NCI-H2107 (cell line): Measurements from ENCODE around the gene NTRK3.

Source experiments
- DNase-seq: peaks from one replicate; lab custom pipeline; 2025; lab: John Stamatoyannopoulos, UW

NTRK3 gene

DNA sequence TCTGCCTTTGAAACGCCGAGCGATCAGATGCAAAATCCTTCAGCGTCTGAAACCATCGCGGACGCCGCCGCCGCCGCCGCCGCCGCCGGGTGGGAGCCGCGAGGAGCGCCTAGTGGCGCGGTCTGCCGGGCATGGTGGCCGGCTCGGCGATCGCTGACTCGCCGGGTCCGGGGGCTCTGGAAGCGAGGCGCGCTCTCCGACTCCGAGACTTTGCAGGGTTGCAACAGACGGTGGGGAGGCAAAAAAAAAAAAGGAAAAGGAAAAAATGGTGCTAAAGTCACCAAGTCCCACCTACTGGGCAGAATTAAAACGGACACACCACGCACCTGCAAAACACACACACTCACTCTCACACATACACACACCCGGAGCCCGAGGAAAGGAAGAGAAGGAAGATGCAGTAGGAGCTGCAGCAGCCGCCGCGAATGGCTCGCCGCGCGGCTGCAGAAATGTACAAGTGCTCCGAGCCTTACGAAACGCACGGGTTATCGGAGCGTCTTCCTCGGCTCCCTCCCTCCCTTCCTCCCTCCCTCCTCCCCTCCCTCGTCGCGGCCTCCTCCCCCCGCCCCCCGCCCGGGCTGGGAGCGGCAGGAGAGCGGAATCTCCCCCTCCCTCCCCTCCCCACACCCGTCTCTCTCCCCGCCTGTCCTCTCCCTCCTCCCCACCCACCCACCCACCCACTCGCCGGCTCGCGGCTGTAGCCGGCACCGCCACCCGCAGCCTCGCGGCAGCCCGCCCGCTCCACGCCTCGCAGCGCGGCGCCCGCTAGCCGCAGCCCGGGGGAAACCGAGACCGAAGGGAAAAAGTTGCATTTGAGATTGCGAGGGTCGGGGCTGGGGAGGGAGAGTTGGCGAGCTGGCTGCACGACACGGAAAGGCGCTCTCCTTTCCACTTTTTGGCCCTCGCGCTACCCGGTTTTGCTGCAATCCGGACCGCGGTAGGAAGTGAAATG lies at the start of gene NTRK3:
NTRK3 (minus strand) TSS at position 461 of the 952 bp plus-strand sequence. CDS start 586 bp downstream, outside the sequence.
- no peak for DNase-seq

GRCh38 chr15:88303395-88303794 lies 46.9 kb upstream of the NTRK3 start:
- DNase-seq = no peak

GRCh38 chr15:88302373-88302772 lies 45.8 kb upstream of the NTRK3 start:
- no peak for DNase-seq

GRCh38 chr15:88301311-88301710 lies 44.8 kb upstream of the NTRK3 start:
- DNase-seq = no peak

DNA sequence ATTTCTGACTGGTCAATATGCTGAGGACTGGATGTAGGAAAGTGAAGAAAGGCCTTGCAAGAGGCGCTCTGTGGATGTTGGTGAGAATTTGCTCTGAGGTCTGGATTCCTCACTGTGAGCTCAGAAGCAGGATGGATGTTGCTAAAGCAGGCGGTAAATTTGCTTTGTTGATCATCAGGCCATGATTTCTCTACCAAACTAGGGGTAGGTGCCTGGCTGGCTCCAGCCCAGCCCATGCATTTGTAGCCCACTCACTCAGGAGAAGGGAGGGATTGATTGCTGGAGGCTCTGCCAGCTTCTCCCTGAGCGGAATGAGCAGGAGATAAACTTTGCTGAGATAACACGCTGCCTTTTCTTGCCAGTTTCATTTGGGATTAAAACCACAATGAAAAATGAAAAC lies 44.3 kb upstream of the NTRK3 start:
- DNase-seq = no peak

GRCh38 chr15:88300089-88300488 lies 43.5 kb upstream of the NTRK3 start:
- no peak for DNase-seq

- DNase-seq = no peak
Observed at GRCh38 chr15:88299497-88299896, 43.0 kb upstream of the NTRK3 start.

- no peak for DNase-seq
Observed at GRCh38 chr15:88288661-88289060, 32.1 kb upstream of the NTRK3 start.

- no peak for DNase-seq
Observed at GRCh38 chr15:88288206-88288605, 31.7 kb upstream of the NTRK3 start.

DNA sequence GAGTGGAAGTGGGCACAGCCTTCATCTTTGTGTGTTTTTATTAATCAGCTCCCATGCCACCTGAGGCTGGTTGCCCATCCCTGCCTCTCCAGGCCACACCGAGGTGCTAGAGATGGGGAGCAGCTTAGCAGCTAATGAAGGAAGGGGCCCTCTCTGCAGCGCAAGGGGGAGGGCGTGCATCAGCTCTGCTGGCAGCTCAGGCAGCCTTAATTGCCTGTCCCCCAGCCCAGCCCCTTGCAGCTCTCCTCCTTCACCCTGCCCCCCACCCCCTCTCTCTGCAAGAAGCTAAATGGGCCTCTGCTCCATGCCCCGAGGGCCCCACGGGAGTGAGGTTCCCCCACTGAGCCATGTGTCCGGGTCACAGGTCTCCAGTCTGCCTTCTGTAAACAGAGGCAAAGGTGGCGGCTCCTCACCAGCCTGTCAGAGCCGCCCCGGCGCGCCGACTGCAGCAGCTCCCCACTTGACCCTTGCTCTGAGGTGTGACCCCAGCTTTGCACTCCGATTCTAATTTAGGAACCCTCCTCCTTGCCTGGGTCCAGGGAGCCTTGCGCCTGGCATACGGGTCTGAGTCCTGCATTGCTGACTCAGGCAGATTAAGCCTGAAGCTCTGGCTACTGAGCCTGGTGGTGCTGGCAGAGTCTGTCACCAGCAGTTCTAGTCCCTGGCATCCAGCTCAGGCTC lies 27.9 kb upstream of the NTRK3 start:
- no peak for DNase-seq

GRCh38 chr15:88282614-88283013 lies 26.1 kb upstream of the NTRK3 start:
- DNase-seq = no peak

- DNase-seq = no peak
Observed at GRCh38 chr15:88276821-88277410, 20.4 kb upstream of the NTRK3 start.

GRCh38 chr15:88275804-88276203 lies 19.3 kb upstream of the NTRK3 start:
- no peak for DNase-seq

DNA sequence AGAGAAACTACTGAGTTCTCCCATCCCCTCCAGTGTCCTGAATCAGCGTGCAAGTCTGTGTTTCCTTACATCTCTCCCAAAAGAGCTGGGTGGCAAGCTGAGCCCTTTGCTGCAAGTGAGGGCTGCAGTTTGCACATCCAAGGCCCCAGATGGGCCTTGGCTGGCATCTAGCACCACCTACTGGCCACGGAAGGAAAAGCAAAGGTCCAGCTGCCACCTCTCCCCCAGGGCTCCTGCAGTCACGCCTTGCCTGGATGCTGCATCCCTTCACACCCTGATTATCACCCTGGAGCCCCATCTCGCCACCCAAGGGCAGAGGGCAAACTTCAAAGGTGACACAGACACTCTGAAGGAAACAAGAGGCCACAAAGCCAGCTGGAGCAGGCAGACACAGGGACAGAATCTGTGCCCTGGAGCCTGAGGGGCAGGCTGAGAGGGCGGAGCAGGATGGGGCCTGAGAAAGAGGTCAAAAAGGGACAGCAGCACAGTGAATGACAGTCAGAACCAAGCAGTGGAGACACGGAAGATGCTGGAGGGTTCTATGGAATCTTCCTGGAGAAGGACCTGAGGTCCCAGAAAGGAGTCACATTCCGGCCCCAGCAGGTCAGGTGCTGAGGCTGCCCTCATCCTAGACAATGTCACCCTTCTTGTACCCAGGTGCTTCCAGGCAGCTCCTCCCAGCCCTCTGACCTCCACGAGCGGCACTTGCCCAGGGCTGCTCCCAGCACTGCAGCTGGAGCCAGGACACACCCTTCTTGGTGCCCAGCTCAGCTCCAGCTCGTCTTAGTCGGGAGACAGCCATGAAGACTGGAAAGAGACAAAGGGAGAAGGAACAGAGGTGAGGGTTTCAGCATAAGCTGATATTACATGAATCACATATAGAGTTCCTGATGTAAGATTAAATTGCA lies 18.3 kb upstream of the NTRK3 start:
- DNase-seq = no peak

DNA sequence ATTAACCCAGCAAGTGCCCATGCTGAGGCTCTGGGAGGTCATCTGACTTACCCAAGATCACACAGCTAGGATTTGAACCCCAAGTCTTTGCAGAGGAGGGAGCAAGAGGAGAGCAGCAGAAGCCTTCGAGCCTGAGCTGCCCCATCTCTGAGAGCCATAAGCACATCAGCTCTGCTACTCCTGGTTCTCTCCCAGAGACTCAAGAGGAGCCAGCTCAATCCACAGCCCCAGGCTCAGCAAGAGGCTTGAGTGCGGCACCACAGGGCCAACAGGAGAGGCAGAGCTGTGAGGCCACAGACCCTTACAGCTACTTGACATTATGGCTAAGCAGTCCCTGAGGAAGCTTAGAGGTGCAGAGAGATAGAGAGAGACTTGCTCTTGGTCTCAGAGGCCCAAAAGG lies 15.9 kb upstream of the NTRK3 start:
- no peak for DNase-seq

GRCh38 chr15:88269356-88270062 lies 13.0 kb upstream of the NTRK3 start:
- DNase-seq = no peak

GRCh38 chr15:88267720-88268119 lies 11.2 kb upstream of the NTRK3 start:
- DNase-seq = no peak

GRCh38 chr15:88266170-88266569 lies 9.6 kb upstream of the NTRK3 start:
- DNase-seq = no peak

DNA sequence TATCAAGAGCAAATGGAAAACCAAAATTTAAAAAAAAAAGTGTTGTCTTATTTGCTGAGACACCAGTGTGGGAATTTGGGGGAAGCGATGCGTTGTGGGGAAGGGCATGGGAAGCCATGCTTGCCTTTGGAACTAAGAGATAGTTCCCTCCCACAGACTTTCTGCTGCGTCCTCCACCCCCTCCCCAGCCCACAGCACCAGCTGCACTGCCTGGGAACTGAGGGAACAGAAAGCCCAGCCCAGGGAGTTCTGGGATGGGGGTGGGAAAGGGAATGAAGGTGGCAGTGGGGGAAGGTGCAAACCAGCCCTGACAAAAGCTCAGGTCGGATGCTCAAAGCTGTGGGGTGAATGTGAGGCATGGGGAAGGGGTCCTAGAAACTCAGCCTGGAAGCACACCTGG lies 8.1 kb upstream of the NTRK3 start:
- DNase-seq = no peak

GRCh38 chr15:88262064-88262463 lies 5.5 kb upstream of the NTRK3 start:
- no peak for DNase-seq

GRCh38 chr15:88258093-88258641 lies 1.6 kb upstream of the NTRK3 start:
- DNase-seq = no peak
